Epithelial cell of esophagus (primary cell): ENCODE results near the gene DPYD.

Source experiments
- DNase-seq: peaks from one replicate; pipeline ENCODE4 v3.0.0; 2010; ENCODE audit warnings: low read depth
- H3K4me3 ChIP-seq: 2 replicates; pipeline ENCODE4 v1.5.1; 2011; ENCODE audit warnings: mild to moderate bottlenecking, low read length, control low read depth
- TF ChIP-seq, protein P1 (sequence below): IDR thresholded peaks from 2 replicates; pipeline ENCODE4 v1.5.1; 2011; ENCODE audit warnings: low read depth, mild to moderate bottlenecking, low read length, control low read depth, inconsistent platforms; ENCODE audit not compliant: insufficient read depth; ENCODE audit errors: missing control alignments

Gene DPYD

DNA sequence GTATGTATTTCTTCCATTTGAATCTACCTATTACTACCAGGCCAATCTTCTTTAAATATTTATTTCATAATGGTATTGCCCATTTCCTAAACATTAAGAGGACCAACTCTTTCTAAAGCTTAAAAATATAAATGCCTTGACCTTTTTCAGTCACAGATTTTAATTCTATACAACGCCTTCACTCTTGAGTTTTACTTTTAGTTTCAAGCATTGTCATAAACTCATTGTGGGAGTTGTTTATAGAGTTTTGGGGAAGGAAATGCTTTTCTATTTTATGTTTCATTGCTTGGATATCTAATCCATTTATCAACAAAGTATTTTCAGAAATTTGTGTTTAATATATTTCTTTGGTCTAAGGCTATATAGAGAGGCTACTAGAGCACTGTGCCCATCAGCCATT lies 155.8 kb downstream of the DPYD start:
- DNase-seq = no peak
- no peak overlapping the region for H3K4me3 ChIP-seq
- TF ChIP-seq, protein P1, sequence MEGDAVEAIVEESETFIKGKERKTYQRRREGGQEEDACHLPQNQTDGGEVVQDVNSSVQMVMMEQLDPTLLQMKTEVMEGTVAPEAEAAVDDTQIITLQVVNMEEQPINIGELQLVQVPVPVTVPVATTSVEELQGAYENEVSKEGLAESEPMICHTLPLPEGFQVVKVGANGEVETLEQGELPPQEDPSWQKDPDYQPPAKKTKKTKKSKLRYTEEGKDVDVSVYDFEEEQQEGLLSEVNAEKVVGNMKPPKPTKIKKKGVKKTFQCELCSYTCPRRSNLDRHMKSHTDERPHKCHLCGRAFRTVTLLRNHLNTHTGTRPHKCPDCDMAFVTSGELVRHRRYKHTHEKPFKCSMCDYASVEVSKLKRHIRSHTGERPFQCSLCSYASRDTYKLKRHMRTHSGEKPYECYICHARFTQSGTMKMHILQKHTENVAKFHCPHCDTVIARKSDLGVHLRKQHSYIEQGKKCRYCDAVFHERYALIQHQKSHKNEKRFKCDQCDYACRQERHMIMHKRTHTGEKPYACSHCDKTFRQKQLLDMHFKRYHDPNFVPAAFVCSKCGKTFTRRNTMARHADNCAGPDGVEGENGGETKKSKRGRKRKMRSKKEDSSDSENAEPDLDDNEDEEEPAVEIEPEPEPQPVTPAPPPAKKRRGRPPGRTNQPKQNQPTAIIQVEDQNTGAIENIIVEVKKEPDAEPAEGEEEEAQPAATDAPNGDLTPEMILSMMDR = no peak

DNA sequence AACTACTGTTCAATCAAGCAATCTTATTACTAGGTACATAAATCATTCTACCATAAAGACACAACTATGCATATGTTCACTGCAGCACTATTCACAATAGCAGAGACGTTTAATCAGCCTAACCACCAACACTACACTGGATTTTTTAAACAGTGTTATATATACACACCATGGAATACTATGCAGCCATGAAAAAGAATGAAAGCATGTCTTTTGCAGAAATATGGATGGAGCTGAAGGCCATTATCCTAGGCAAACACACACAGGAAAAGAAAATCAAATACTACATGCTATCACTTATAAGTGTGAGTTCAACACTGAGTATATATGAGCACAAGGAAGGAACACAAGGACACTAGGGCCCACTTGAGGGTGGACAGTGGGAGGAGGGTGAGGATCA lies 159.2 kb downstream of the DPYD start:
- TF ChIP-seq, protein P1 = no peak
- no peak for DNase-seq
- H3K4me3 ChIP-seq = no peak overlapping the region

DNA sequence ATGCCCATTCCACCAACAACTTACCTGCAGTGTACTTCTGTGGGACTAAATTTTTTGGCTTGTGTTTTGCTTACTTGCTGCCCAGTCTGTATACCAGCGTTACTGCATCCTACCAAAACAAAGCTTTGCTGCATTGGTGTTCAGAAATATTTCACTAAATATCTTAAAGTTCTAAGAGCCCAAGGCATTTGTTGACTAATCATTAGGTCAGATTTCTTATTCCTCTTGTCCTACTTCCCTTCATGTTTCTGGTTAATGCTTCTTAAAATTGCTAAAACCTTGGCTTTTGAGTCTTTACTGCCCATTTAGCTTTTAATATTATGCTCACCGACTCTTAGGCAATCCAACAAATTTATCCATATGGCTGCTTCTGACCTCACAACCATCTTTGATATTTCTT lies 161.8 kb downstream of the DPYD start:
- no peak for DNase-seq
- no peak overlapping the region for H3K4me3 ChIP-seq
- TF ChIP-seq, protein P1 = no peak

DNA sequence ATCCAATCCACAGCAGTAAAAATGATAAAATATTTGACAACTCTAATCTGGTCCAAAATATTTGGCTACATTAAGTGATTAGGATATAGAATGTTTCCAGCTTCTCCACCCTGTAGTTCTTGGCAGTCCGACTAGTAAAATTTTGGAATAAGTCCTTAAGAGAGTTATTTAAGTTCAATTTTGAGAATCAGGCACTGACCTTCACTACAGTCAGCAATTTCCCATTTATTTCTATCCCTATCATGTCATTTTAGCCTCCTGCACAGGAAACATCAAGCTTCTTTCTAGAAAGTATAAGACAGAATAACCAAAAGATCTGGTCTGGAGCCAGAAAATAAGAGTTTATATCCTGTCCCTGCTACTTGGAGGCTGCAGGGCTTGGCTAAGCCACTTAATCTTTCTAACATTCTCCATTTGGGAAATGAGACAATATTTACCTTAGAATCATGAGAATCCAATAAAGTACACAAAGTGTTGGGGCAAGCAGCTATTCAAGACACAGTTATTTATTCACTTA lies 162.2 kb downstream of the DPYD start:
- no peak for DNase-seq
- no peak overlapping the region for H3K4me3 ChIP-seq
- TF ChIP-seq, protein P1 = no peak

DNA sequence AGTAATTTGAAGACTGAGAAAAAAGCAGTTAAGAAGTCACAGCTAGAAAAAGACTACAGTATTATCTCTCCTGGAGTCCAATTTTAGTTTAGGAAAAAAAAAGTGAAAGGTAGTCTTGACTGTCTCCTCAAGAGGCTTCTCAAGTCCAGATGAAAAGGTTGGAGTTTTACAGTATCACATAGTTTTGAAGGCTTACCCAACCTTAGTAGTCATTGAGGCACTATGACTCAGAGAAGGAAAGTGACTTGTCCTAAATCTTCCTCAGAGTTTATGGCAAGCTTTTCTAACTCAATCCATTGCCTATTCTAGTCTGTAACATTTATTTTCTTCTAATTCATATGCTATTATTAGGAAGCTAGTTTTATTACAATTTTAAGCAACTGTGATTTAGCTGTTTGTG lies 174.9 kb downstream of the DPYD start:
- peak; percentile 58 for DNase-seq
- no peak overlapping the region for H3K4me3 ChIP-seq
- TF ChIP-seq, protein P1 = no peak

DNA sequence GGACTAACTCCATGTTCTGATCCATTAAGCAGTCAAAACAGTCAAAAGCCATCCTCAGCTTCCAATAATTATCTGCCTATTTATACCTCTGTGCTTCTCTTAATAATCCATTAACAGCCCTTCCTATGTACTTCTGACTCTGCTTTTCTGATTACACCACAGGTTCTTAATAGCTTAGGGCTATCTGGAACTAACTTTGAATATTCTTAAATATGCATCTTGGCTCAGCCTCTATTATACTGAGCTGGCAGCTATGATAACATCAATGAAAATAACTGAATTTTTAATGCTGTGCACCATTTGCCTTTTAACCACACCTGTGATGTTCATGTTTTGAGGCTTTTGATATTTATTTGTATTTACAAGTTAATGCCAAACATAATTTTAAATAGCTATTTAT lies 175.9 kb downstream of the DPYD start:
- no peak overlapping the region for H3K4me3 ChIP-seq
- TF ChIP-seq, protein P1 = no peak
- DNase-seq = peak; percentile 11

DNA sequence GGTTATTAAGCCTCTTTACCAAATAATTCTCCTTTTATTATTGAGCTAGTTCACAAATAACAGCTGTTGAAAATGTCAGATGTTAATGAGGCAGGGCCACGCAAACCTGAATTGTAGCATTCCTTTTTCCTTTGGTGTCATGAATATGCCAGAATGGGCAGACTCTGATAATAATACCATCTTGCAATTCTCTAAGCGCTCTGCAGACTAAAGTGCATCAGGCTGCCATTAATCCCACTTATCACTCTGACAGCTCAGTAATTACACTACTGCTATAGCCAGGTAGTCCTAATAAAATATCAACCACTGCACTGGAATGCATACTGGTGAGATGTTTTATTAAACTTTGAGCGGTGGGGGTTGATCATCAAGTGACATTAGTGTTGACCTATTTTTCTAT lies 177.7 kb downstream of the DPYD start:
- DNase-seq = peak; percentile 72
- H3K4me3 ChIP-seq = no peak overlapping the region
- TF ChIP-seq, protein P1 = no peak
